GM13976 (cell line): ENCODE data around the gene KLK2.

Source experiments
- DNase-seq: peaks from one replicate; pipeline ENCODE4 v3.0.0; 2012; ENCODE audit warnings: low spot score
- CTCF ChIP-seq: IDR thresholded peaks from 2 replicates; pipeline ENCODE4 v1.5.1; 2012; ENCODE audit warnings: borderline replicate concordance, mild to moderate bottlenecking; ENCODE audit not compliant: insufficient read depth; ENCODE audit errors: extremely low read depth, missing control alignments, control extremely low read depth
- in situ Hi-C: fragments of 300-500 bp; cut with MboI; formaldehyde crosslinking; loops from one replicate; pipeline ENCODE4 v1.12.0; 2022; ENCODE audit warnings: low sequenced_read_pairs, mixed read lengths, inconsistent platforms; ENCODE audit not compliant: unreplicated experiment

KLK2 gene

GRCh38 chr19:50916069-50916468 lies 42.8 kb downstream of the KLK2 start:
- DNase-seq, result no peak
- TF ChIP-seq CTCF, result no peak
- in situ Hi-C loops, result loop anchor here (10.0 kb wide), 1 partner anchor 121 kb away; the partner anchor contains the start of gene ACP4

GRCh38 chr19:50921426-50922316 lies 48.4 kb downstream of the KLK2 start:
- in situ Hi-C loops, result no loop called here
- no peak for DNase-seq
- no peak for TF ChIP-seq CTCF

- peak; percentile 92 for TF ChIP-seq CTCF
- in situ Hi-C loops, result no loop called here
- peak; percentile 88 for DNase-seq
Observed at GRCh38 chr19:50922317-50922853, 49.1 kb downstream of the KLK2 start.

- TF ChIP-seq CTCF, result no peak
- DNase-seq, result no peak
- in situ Hi-C loops, result no loop called here
Observed at GRCh38 chr19:50924586-50924985, 51.3 kb downstream of the KLK2 start.

GRCh38 chr19:50925734-50926133 lies 52.5 kb downstream of the KLK2 start:
- DNase-seq, result no peak
- no peak for TF ChIP-seq CTCF
- in situ Hi-C loops, result no loop called here

- no peak for TF ChIP-seq CTCF
- DNase-seq, result no peak
- in situ Hi-C loops, result no loop called here
Observed at GRCh38 chr19:50926144-50926543, 52.9 kb downstream of the KLK2 start.
